ENCODE results near the gene CEP192.

The CEP192 gene

DNA sequence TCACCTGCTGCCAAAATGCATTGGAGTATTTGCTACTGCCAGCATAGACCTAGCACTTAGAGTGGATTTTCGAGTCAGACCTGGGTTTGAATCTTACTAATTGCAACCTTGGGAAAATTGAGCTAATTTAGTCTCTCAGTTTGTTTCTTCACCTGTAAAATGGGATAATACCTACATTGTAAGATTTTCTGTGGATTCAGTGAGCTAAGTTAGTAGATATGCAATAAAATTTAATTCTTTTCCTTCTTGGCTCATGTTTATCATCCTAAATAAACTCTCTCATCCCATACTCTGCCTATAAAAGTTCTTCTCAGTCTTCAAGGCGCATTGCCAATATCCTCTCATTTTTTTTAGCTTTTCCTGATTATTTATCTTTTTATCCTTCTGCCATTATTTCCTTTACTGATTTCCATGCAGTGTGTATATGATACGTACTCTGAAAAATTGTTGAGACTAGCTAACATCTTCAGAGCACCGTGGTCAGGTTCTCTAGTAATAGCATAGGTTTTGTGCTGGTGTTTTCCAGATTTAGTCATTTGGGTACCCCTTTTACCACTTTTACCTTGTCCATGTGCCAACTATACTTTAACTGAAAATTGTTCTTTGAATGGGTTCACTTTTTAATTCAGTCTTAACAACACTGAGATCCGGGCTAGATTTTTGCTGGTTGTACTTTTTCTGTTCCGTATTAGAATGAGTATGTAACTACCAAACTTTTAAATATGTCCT lies 7.3 kb downstream of the CEP192 start:
- DNase-seq (ENCODE audit: low read depth) = no peak
- no peak overlapping the region for H3K4me3 ChIP-seq (ENCODE audit: control insufficient read depth, low read depth, low read length)
- TF ChIP-seq, protein P1, sequence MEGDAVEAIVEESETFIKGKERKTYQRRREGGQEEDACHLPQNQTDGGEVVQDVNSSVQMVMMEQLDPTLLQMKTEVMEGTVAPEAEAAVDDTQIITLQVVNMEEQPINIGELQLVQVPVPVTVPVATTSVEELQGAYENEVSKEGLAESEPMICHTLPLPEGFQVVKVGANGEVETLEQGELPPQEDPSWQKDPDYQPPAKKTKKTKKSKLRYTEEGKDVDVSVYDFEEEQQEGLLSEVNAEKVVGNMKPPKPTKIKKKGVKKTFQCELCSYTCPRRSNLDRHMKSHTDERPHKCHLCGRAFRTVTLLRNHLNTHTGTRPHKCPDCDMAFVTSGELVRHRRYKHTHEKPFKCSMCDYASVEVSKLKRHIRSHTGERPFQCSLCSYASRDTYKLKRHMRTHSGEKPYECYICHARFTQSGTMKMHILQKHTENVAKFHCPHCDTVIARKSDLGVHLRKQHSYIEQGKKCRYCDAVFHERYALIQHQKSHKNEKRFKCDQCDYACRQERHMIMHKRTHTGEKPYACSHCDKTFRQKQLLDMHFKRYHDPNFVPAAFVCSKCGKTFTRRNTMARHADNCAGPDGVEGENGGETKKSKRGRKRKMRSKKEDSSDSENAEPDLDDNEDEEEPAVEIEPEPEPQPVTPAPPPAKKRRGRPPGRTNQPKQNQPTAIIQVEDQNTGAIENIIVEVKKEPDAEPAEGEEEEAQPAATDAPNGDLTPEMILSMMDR (conservative IDR thresholded peaks at IDR 0.05; ENCODE audit: control insufficient read depth, insufficient read depth, low read depth, low read length) = no peak

DNA sequence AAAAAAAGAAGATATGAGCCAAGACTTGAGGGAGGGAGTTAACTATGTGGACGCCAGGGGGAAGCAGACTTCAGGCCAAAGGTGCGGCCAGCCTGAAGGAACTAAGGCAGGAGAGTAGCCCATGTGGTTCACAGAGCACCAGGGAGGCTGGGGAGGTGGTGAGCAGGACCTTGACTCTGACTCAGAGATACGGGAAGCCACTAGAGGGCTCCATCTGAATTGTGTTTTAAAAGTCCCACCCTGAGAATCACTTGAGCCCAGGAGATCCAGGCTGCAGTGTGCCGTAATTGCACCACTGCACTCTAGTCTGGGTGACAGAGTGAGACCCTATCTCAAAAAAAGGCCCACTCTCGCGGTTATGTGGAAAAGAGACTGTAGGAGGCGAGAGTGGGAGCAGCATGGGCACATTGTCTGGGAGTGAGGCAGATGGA lies 12.3 kb downstream of the CEP192 start:
- peak; percentile 88 for DNase-seq (ENCODE audit: low read depth)
- no peak overlapping the region for H3K4me3 ChIP-seq (ENCODE audit: control insufficient read depth, low read depth, low read length)
- TF ChIP-seq, protein P1 (conservative IDR thresholded peaks at IDR 0.05; ENCODE audit: control insufficient read depth, insufficient read depth, low read depth, low read length) = peak; percentile 48

DNA sequence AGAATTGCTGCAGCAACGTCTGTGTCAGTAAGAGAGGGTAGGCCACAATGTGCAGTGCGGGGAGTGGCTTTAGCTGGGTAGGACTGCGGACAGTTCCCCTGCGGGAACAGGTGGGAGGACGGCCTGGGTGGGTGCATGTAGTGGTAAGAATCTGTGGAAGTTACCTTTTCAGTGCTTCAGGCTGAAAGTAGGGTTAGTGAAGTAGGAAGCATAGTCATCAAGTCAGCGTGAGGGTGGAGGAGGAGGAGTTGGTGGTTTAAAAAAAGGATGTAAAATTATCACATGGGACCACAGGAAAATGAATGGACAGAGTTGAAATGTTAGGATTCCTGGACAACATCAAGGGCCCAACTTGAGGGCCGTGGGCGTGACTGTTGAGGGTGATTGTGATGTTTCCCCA lies 13.2 kb downstream of the CEP192 start:
- no peak for DNase-seq (ENCODE audit: low read depth)
- no peak overlapping the region for H3K4me3 ChIP-seq (ENCODE audit: control insufficient read depth, low read depth, low read length)
- TF ChIP-seq, protein P1 (conservative IDR thresholded peaks at IDR 0.05; ENCODE audit: control insufficient read depth, insufficient read depth, low read depth, low read length) = no peak

DNA sequence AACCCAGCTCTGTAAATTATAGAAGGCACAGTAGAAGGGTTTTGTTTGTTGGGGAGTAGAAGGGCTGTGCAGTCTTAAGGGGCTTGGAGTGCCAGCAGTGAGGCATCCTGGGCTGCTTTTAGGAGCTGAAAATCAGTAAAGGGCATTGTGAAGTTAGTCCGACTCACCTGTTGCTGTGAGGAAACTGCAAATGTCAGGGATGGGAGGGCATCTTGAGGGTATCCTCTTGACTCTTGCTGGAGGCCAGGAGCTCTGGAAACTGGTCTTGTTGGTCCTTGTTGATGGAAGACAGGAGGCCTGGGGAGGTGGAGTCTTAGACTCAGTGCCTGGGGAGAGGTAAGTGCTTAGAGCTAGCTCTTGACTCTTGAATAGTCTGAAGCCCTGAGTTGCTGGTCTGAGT lies 14.1 kb downstream of the CEP192 start:
- no peak overlapping the region for H3K4me3 ChIP-seq (ENCODE audit: control insufficient read depth, low read depth, low read length)
- no peak for DNase-seq (ENCODE audit: low read depth)
- TF ChIP-seq, protein P1 (conservative IDR thresholded peaks at IDR 0.05; ENCODE audit: control insufficient read depth, insufficient read depth, low read depth, low read length) = no peak

GRCh38 chr18:13006531-13007247 lies 15.5 kb downstream of the CEP192 start:
- no peak for DNase-seq (ENCODE audit: low read depth)
- TF ChIP-seq, protein P1 (conservative IDR thresholded peaks at IDR 0.05; ENCODE audit: control insufficient read depth, insufficient read depth, low read depth, low read length) = no peak
- H3K4me3 ChIP-seq (ENCODE audit: control insufficient read depth, low read depth, low read length) = no peak overlapping the region

GRCh38 chr18:13007248-13007560 lies 16.0 kb downstream of the CEP192 start:
- H3K4me3 ChIP-seq (ENCODE audit: control insufficient read depth, low read depth, low read length) = no peak overlapping the region
- DNase-seq (ENCODE audit: low read depth) = no peak
- TF ChIP-seq, protein P1 (conservative IDR thresholded peaks at IDR 0.05; ENCODE audit: control insufficient read depth, insufficient read depth, low read depth, low read length) = no peak

Measured in fibroblast of mammary gland (primary cell).